ENCODE results near the gene KCND3. TPM values are rescaled to one million over a fixed set of nuclear protein-coding genes. Genes with fewer than 3 reads are reported as not detected.

KCND3 gene
- total RNA-seq, 1 experiment from 2014 or later, result not detected

DNA sequence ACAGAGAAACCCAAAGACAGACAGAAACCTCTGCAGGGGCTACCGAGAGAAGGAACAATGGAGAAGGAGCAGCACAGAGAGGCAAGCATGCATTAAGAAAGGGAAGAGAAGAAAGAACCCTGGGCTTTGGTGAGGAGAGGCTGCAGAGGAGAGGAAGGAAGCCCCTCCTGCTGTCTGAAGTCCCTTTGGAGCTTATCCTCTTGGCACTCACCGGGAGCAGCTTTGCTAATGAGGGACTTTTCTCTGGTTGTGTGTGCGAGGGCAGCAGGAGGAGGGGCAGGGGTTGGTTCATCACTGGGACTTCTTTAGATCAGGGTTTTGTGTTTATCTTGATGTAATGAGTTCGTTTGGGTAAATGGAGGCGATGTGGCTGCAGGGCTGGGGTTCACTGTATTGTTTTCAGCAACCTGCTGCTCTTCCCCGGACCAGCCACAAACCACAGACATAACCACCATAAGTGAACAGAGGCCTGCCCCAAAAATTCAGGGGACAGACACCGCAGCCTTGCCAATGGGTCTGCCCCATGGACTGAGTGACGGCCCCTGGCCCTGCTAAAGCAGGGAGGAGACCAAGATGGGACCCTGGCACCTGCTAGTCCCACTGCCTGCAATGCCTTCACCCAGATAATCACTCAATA lies 100.6 kb downstream of the KCND3 start:
- no peak overlapping the region for H2AFZ ChIP-seq
- H3K4me1 ChIP-seq (replicated peaks; ENCODE audit: insufficient read depth), result no peaks in the 10 kb centered on the region
- H3K79me2 ChIP-seq (ENCODE audit: low read depth), result no peaks in the 10 kb centered on the region
- BruUV-seq (replicated peaks), result no TSS peak
- no peaks in the 10 kb centered on the region for H3K36me3 ChIP-seq (ENCODE audit: low read depth)
- no peak overlapping the region for H3K27ac ChIP-seq
- no peak overlapping the region for H3K4me3 ChIP-seq
- TF ChIP-seq, protein P1, sequence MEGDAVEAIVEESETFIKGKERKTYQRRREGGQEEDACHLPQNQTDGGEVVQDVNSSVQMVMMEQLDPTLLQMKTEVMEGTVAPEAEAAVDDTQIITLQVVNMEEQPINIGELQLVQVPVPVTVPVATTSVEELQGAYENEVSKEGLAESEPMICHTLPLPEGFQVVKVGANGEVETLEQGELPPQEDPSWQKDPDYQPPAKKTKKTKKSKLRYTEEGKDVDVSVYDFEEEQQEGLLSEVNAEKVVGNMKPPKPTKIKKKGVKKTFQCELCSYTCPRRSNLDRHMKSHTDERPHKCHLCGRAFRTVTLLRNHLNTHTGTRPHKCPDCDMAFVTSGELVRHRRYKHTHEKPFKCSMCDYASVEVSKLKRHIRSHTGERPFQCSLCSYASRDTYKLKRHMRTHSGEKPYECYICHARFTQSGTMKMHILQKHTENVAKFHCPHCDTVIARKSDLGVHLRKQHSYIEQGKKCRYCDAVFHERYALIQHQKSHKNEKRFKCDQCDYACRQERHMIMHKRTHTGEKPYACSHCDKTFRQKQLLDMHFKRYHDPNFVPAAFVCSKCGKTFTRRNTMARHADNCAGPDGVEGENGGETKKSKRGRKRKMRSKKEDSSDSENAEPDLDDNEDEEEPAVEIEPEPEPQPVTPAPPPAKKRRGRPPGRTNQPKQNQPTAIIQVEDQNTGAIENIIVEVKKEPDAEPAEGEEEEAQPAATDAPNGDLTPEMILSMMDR (conservative IDR thresholded peaks at IDR 0.05), result no peak
- no peak for TF ChIP-seq EZH2 (IDR thresholded peaks at IDR 0.05; ENCODE audit: low read depth)
- H4K20me1 ChIP-seq (ENCODE audit: insufficient read depth), result no peaks in the 10 kb centered on the region; the same call in 1 of the 2 replicates
- no peaks in the 10 kb centered on the region for H3K9me2 ChIP-seq (ENCODE audit: insufficient read depth)
- ChIA-PET POLR2A (ENCODE audit: unreplicated experiment) (no interaction called here), CTCF (no interaction called here)
- DNase-seq, result no peak
- no peak overlapping the region for H3K4me2 ChIP-seq
- no peaks in the 10 kb centered on the region; the same call in 1 of the 2 replicates for H3K9me3 ChIP-seq (ENCODE audit: insufficient read depth, low read depth)
- no peaks in the 10 kb centered on the region for H3F3A ChIP-seq (ENCODE audit: insufficient read depth, low read depth)
- peaks cover 99% of the 10 kb centered on the region for H3K27me3 ChIP-seq (ENCODE audit: insufficient read depth, low read depth)
- intact Hi-C loops (cut with micrococcal nuclease; ENCODE audit: unreplicated experiment), result no loop called here

DNA sequence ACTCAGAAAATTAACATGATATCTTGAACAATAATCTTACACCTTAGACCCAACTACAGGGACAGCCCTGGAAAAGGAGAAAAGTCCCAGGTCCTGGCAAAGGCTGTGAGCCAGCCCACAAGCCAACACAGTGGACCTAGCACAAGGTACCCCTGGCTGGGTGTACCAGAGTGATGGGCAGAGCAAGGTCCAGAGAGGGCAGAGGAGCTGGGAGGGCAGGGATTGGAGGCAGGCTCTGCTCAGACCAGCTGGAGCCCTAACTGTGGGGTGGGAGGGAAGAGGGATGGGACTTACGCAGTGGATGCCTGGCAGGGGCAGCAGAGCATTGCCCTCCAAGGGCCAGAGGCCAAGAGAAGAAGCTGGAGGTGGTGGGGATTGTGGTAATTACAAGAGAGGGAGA lies 101.6 kb downstream of the KCND3 start:
- Histone ChIP-seq H3K4me3 (no peak overlapping the region), H3K36me3 (ENCODE audit: low read depth) (no peaks in the 10 kb centered on the region), H3K79me2 (ENCODE audit: low read depth) (no peaks in the 10 kb centered on the region), H3K4me1 (replicated peaks; ENCODE audit: insufficient read depth) (no peaks in the 10 kb centered on the region), H3K4me2 (no peak overlapping the region), H3F3A (ENCODE audit: insufficient read depth, low read depth) (no peaks in the 10 kb centered on the region), H3K27ac (no peak overlapping the region), H2AFZ (no peak overlapping the region), H3K27me3 (ENCODE audit: insufficient read depth, low read depth) (peaks cover 99% of the 10 kb centered on the region), H3K9me2 (ENCODE audit: insufficient read depth) (no peaks in the 10 kb centered on the region), H4K20me1 (ENCODE audit: insufficient read depth) (no peaks in the 10 kb centered on the region; the same call in 1 of the 2 replicates), H3K9me3 (ENCODE audit: insufficient read depth, low read depth) (no peaks in the 10 kb centered on the region; the same call in 1 of the 2 replicates)
- DNase-seq, result no peak
- TF ChIP-seq, protein P1 (conservative IDR thresholded peaks at IDR 0.05), result no peak
- TF ChIP-seq EZH2 (IDR thresholded peaks at IDR 0.05; ENCODE audit: low read depth), result no peak
- BruUV-seq (replicated peaks), result no TSS peak
- CTCF ChIA-PET, result no interaction called here
- intact Hi-C loops (cut with micrococcal nuclease; ENCODE audit: unreplicated experiment), result no loop called here
- POLR2A ChIA-PET (ENCODE audit: unreplicated experiment), result no interaction called here

DNA sequence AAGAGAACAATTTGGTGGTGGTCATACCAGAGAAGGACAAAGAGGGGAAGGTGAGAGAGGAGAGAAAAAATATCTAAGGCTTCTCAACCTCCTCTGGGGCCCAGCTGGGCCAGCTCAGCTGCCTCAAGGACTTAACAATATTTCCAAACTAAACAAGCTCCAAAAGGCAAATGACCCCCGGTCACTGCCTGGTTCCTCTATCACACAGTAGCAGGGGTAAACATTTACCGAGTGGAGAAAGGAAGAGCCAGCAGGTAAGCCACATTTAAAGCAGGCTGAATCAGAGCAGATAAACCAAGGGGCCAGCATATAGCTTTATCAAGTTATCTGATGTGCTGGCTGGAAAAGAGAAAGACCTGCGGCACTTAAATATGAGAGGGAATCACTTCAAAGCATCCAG lies 102.1 kb downstream of the KCND3 start:
- no peaks in the 10 kb centered on the region for H3F3A ChIP-seq (ENCODE audit: insufficient read depth, low read depth)
- no peak overlapping the region for H3K4me2 ChIP-seq
- POLR2A ChIA-PET (ENCODE audit: unreplicated experiment), result no interaction called here
- H3K9me2 ChIP-seq (ENCODE audit: insufficient read depth), result no peaks in the 10 kb centered on the region
- peaks cover 99% of the 10 kb centered on the region for H3K27me3 ChIP-seq (ENCODE audit: insufficient read depth, low read depth)
- H3K4me1 ChIP-seq (replicated peaks; ENCODE audit: insufficient read depth), result no peaks in the 10 kb centered on the region
- H3K9me3 ChIP-seq (ENCODE audit: insufficient read depth, low read depth), result no peaks in the 10 kb centered on the region; the same call in 1 of the 2 replicates
- intact Hi-C loops (cut with micrococcal nuclease; ENCODE audit: unreplicated experiment), result no loop called here
- no peak for DNase-seq
- no peak overlapping the region for H3K27ac ChIP-seq
- BruUV-seq (replicated peaks), result no TSS peak
- no peaks in the 10 kb centered on the region for H3K79me2 ChIP-seq (ENCODE audit: low read depth)
- TF ChIP-seq EZH2 (IDR thresholded peaks at IDR 0.05; ENCODE audit: low read depth), result no peak
- TF ChIP-seq, protein P1 (conservative IDR thresholded peaks at IDR 0.05), result no peak
- H2AFZ ChIP-seq, result no peak overlapping the region
- no peaks in the 10 kb centered on the region for H3K36me3 ChIP-seq (ENCODE audit: low read depth)
- CTCF ChIA-PET, result no interaction called here
- H4K20me1 ChIP-seq (ENCODE audit: insufficient read depth), result no peaks in the 10 kb centered on the region; the same call in 1 of the 2 replicates
- no peak overlapping the region for H3K4me3 ChIP-seq

Measured in PC-9 (cell line).